Heart left ventricle (tissue), 13 donors: Measurements from ENCODE around the gene RPA1.

Source experiments
- CTCF ChIP-seq, 12 donors: fragments of 200-600 bp; sonication (generic) in 4 of 12; IDR thresholded peaks; one replicate each; pipeline versions ENCODE4 v1.5.0 to v1.8.0; 2018 to 2022; ENCODE audit warnings: antibody characterized with exemption in 12 of 12, mild to moderate bottlenecking in 5 of 12
- POLR2A ChIP-seq, 2 donors: fragments of 450-650 bp; IDR thresholded peaks; one replicate each; pipeline ENCODE4 v1.6.1; 2017; ENCODE audit warnings: antibody characterized with exemption in 2 of 2, mild to moderate bottlenecking in 2 of 2, moderate library complexity in 2 of 2
- donor health status: ischemic (EF 13 %, LVEDD 7.1; RV severe dilation, severe dysfunction).
- donor health status: DM: no; HTN: yes; CAD: no.
- donor health status: DM: no; HTN: no; CAD: no.
- donor health status: ischemic (EF 25% LVEDD 6.9; RV normal size, moderate dysfunction).
- donor health status: ischemic (EF 25% LVEDD 5.7; RV mildly dilated, moderate dysfunction).
- donor health status: ischemic (EF 35%, LVEDD 5.7; RV mildly dilated, moderate dysfunction).
- donor health status: nonischemic (EF 11% LVEDD 7.7; RV severe dilation, severe dysfunction).
- donor health status: DM: yes; HTN: yes; CAD: no.
- donor health status: PGD.
- donor health status: ischemic (EF 29% LVEDD 5.4; RV normal size, mild dysfunction).
- donor health status: nonischemic (EF 23%, LVEDD 6.1; RV moderate dilation, normal function).

DNA sequence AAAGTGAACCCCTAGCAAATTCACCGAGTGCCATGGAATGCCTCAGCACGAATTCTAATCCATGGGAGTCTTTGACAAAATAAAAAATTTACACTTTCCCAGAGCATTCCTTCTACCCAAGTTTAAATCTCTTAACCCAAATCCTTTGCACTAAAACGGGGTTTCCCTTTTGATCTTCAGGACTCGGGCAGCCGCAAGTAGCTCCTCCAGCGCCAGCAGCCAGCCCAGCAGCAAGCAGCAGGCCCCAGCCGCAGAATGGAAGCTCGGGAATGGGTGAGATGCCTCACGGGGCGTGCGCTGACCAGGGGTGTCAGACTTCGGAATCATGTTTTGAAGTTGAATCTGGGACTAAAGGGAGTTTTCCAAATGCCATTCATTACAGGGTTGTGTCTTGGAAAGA, 42.4 kb downstream of the RPA1 start:
- TF ChIP-seq CTCF (IDR thresholded peaks at IDR 0.05) (no peak), POLR2A (IDR thresholded peaks at IDR 0.05) (no peak)
